Transverse colon (tissue), 4 donors: Measurements from ENCODE around the gene SPATA19. TPM values are rescaled to one million over a fixed set of nuclear protein-coding genes. Genes with fewer than 3 reads are reported as not detected.

Experiments
- DNase-seq: peaks from one replicate; pipeline ENCODE4 v3.0.0-alpha.2; 2019
- H3K27ac ChIP-seq, 4 donors: fragments of 200-600 bp; sonication (generic); 2 replicates each; pipeline ENCODE4 v1.5.1; 2016 to 2018; ENCODE audit warnings: inconsistent platforms in 4 of 4
- H3K27me3 ChIP-seq: fragments of 200-600 bp; sonication (generic); 2 replicates; pipeline ENCODE4 v1.5.1; 2017; ENCODE audit warnings: inconsistent platforms
- H3K36me3 ChIP-seq, 4 donors: fragments of 200-600 bp; sonication (generic); 2 replicates each; pipeline ENCODE4 v1.5.1; 2017 to 2019; ENCODE audit warnings: inconsistent platforms in 4 of 4
- H3K4me1 ChIP-seq, 4 donors: fragments of 200-600 bp; sonication (generic); 2 replicates each; pipeline ENCODE4 v1.5.1; 2017 to 2020; ENCODE audit warnings: inconsistent platforms in 4 of 4
- H3K4me3 ChIP-seq, 4 donors: fragments of 200-600 bp; sonication (generic); 1 replicate in 1 of 4; 2 replicates in 3 of 4; pipeline versions ENCODE4 v1.5.1 to v1.6.1; 2017 to 2019; ENCODE audit warnings: inconsistent platforms in 4 of 4
- H3K9me3 ChIP-seq, 2 donors: fragments of 200-600 bp; sonication (generic); 2 replicates each; pipeline ENCODE4 v1.5.1; 2017 to 2019; ENCODE audit warnings: inconsistent platforms in 2 of 2
- EP300 ChIP-seq: sonication (generic); formaldehyde crosslinking; IDR thresholded peaks from one replicate; pipeline ENCODE4 v1.6.1; 2017; ENCODE audit warnings: antibody characterized with exemption, low read depth
- POLR2A ChIP-seq: fragments of 450-650 bp; IDR thresholded peaks from one replicate; pipeline ENCODE4 v1.6.1; 2016; ENCODE audit warnings: antibody characterized with exemption, mild to moderate bottlenecking, moderate library complexity
- POLR2AphosphoS5 ChIP-seq, 3 donors: sonication (generic); formaldehyde crosslinking; IDR thresholded peaks; one replicate each; pipeline ENCODE4 v1.6.1; 2016; ENCODE audit warnings: antibody characterized with exemption in 3 of 3
- WGBS, 2 donors: methylation state at CpG; one replicate each; pipeline ENCODE4 v1.1.5; 2018; ENCODE audit warnings: low coverage in 1 of 2; 5-methylcytosine and 5-hydroxymethylcytosine counted together
- in situ Hi-C, 4 donors: fragments of 200-750 bp; cut with MboI; loops; one replicate each; pipeline versions ENCODE4 v1.15.0 to v1.15.1; 2017; ENCODE audit warnings: low sequenced_read_pairs in 3 of 4, low pct_ligation_motif_present in 1 of 4, low pct_unique_long_range_greater_than_20kb in 1 of 4
- intact Hi-C: fragments of 100-400 bp; cut with DNase I; formaldehyde crosslinking; loops from one replicate; pipeline ENCODE4 v1.15.1; 2023; ENCODE audit warnings: low total_unique reads
- total RNA-seq, 4 donors: library from RNA; depleted of rRNA; stranded (reverse); fragments of >200 nt; gene quantifications; one replicate each; pipeline ENCODE4 v1.1.0, GENCODE V29; 2016
- TF ChIP-seq, protein P1 (sequence below), 5 experiments: fragments of 200-600 bp in 3 of 5; fragments of 450-650 bp in 2 of 5; sonication (generic) in 3 of 5; IDR thresholded peaks; 1 replicate in 2 of 5; 2 replicates in 3 of 5; pipeline ENCODE4 v1.5.1; 2016 to 2017; ENCODE audit warnings: antibody characterized with exemption in 5 of 5, inconsistent platforms in 3 of 5, mild to moderate bottlenecking in 2 of 5, moderate library complexity in 1 of 5

The SPATA19 gene
- total RNA-seq, 4 donors from 2014 or later: not detected

DNA sequence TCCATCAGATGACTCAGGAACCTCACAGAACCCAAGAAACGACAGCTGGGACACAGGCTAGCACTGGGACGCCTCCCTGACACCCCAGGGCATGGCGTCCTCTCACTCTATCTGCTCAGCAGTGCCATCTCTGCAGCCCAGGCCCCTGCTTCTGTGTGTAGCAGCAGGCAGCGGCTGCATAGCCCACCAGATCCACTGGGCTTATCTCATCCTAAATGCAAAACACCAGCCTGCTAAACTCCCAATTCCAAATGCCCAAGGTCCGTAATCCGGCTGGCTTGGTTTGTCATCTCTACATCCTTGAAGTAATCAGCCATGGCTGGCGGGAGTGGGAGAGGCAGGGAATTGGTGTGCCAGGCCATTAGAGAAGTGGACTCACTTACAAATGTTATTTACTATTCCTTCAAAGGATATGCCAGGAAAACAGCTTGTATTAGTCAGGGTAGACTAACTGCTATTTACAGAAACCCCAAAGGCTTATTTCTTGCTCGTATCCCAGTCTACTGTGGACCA lies 30.7 kb downstream of the SPATA19 start:
- no peak overlapping the region for H3K27ac ChIP-seq
- intact Hi-C loops (no loop called here), in situ Hi-C loops (loop anchor here in 1 of 4 donors (25.0 kb wide), 1 partner anchor 677 kb away; no protein-coding TSS in a partner anchor)
- 51 to 80% methylated on average over 4 to 8 of the region's 8 CpGs for WGBS, 2 donors
- TF ChIP-seq EP300 (no peak), POLR2AphosphoS5 (IDR thresholded peaks at IDR 0.05) (no peak), POLR2A (no peak)
- TF ChIP-seq, protein P1, sequence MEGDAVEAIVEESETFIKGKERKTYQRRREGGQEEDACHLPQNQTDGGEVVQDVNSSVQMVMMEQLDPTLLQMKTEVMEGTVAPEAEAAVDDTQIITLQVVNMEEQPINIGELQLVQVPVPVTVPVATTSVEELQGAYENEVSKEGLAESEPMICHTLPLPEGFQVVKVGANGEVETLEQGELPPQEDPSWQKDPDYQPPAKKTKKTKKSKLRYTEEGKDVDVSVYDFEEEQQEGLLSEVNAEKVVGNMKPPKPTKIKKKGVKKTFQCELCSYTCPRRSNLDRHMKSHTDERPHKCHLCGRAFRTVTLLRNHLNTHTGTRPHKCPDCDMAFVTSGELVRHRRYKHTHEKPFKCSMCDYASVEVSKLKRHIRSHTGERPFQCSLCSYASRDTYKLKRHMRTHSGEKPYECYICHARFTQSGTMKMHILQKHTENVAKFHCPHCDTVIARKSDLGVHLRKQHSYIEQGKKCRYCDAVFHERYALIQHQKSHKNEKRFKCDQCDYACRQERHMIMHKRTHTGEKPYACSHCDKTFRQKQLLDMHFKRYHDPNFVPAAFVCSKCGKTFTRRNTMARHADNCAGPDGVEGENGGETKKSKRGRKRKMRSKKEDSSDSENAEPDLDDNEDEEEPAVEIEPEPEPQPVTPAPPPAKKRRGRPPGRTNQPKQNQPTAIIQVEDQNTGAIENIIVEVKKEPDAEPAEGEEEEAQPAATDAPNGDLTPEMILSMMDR (IDR thresholded peaks at IDR 0.05): no peak
- no peaks in the 10 kb centered on the region for H3K27me3 ChIP-seq
- no peak overlapping the region for H3K4me3 ChIP-seq
- H3K4me1 ChIP-seq: peaks cover 0 to 8% (median 0%) of the 10 kb centered on the region in 4 donors
- DNase-seq: no peak
- H3K36me3 ChIP-seq: no peaks in the 10 kb centered on the region
- H3K9me3 ChIP-seq: no peaks in the 10 kb centered on the region

DNA sequence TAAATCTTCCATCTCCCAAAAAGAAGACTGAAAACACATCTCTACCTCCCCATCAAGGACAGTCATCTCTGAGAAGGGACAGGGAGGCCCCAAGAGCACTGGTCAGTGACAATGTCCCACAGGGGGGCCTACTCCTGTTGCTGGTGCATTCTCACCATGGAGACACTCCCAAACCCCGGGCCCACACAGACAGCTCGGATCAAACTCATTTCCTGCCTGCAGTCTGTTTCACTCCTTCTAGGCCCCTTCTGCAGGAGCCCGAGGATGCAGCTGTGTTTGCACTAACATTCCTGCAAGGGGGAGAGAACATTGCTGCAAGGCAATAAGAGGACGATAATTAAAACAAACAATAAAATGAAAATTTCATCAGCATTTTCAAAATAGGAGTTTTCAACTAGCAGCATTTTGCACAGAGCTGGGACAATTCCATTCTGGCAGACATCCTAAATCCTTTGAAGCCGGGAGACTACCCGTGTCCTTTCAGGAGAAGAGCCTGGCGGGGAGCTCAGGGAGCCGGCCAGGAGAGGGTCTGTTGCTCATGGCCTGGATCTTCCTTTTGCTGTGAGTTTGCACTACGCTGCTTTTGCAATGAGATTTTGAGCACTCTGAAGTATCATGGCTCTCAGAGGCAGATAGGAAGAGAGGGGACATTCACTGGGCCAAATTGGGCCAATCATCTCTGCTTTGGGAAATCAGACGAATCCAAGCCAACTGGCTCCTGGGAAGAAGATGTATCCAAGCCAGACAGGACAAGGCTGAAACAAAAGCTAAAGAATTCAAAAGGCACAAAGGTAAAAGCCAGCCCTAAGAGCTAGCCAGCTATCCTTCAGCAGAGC lies 33.2 kb downstream of the SPATA19 start:
- H3K9me3 ChIP-seq: no peaks in the 10 kb centered on the region
- 37 to 49% methylated on average over 8 to 10 of the region's 10 CpGs for WGBS, 2 donors
- intact Hi-C loops (no loop called here), in situ Hi-C loops (loop anchor here in 1 of 4 donors (25.0 kb wide), 1 partner anchor 675 kb away; no protein-coding TSS in a partner anchor)
- no peaks in the 10 kb centered on the region for H3K27me3 ChIP-seq
- H3K27ac ChIP-seq: no peak overlapping the region
- peaks cover 0 to 8% (median 0%) of the 10 kb centered on the region in 4 donors for H3K4me1 ChIP-seq
- no peak for DNase-seq
- no peak overlapping the region for H3K4me3 ChIP-seq
- H3K36me3 ChIP-seq: no peaks in the 10 kb centered on the region
- no peak for TF ChIP-seq EP300
- TF ChIP-seq POLR2A: no peak
- TF ChIP-seq POLR2AphosphoS5 (IDR thresholded peaks at IDR 0.05): no peak
- TF ChIP-seq, protein P1 (IDR thresholded peaks at IDR 0.05): no peak

DNA sequence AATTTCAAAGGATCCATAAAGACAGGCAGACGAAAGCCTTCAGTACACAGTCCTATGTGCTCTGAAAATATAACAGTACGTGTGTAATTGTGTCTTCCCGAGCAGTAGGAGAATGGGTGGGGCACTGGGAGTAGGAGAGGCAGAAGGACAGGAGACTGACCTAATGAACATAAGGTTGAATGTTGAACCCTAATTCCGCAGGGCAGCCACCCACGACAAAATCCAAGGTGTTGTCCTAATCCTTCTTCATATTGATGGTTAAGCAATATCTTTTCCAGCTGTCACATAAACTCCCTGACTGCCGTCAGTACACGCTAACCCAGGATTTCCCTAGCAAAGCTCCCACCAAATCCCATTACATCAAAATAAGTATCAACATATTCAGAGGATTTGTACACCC lies 34.5 kb downstream of the SPATA19 start:
- H3K27me3 ChIP-seq: no peaks in the 10 kb centered on the region
- 67 to 83% methylated on average over 6 to 7 of the region's 7 CpGs for WGBS, 2 donors
- DNase-seq: no peak
- peaks cover 0 to 8% (median 0%) of the 10 kb centered on the region in 4 donors for H3K4me1 ChIP-seq
- intact Hi-C loops: no loop called here
- no peaks in the 10 kb centered on the region for H3K36me3 ChIP-seq
- H3K9me3 ChIP-seq: no peaks in the 10 kb centered on the region
- in situ Hi-C loops: loop anchor here in 1 of 4 donors (25.0 kb wide), 1 partner anchor 673 kb away; no protein-coding TSS in a partner anchor
- no peak for TF ChIP-seq POLR2A
- no peak for TF ChIP-seq POLR2AphosphoS5 (IDR thresholded peaks at IDR 0.05)
- TF ChIP-seq, protein P1 (IDR thresholded peaks at IDR 0.05): no peak
- TF ChIP-seq EP300: no peak
- H3K27ac ChIP-seq: no peak overlapping the region
- H3K4me3 ChIP-seq: no peak overlapping the region
